HEK293T (cell line): ENCODE measurements around the gene KLHL30.

Experiments
- CTCF ChIA-PET: fragments of 350-600 bp; formaldehyde crosslinking; extraction: SDS; loops from one replicate; lab custom pipeline; 2021; ENCODE audit warnings: antibody characterized with exemption, inconsistent platforms; lab: Yijun Ruan, JAX
- POLR2A ChIA-PET: fragments of 350-600 bp; formaldehyde crosslinking; extraction: SDS; loops from one replicate; lab custom pipeline; 2020; ENCODE audit warnings: antibody characterized with exemption, inconsistent platforms; lab: Yijun Ruan, JAX
- DNase-seq: peaks from one replicate; pipeline ENCODE4 v3.0.0; 2012; ENCODE audit warnings: mixed read lengths; ENCODE audit errors: extremely low spot score
- ARNT ChIP-seq: fragments of 450-650 bp; IDR thresholded peaks from 2 replicates; pipeline ENCODE4 v1.6.1; 2017; ENCODE audit warnings: mild to moderate bottlenecking
- BHLHE40 ChIP-seq: fragments of 450-650 bp; IDR thresholded peaks from 2 replicates; pipeline ENCODE4 v1.6.1; 2016; ENCODE audit warnings: mild to moderate bottlenecking, moderate library complexity, borderline replicate concordance
- CTBP1 ChIP-seq: fragments of 450-650 bp; IDR thresholded peaks from 2 replicates; pipeline ENCODE4 v1.6.1; 2016; ENCODE audit warnings: borderline replicate concordance
- ELF4 ChIP-seq: fragments of 450-650 bp; IDR thresholded peaks from 2 replicates; pipeline ENCODE4 v1.6.1; 2017; ENCODE audit warnings: antibody characterized with exemption
- FOXA1 ChIP-seq: fragments of 450-650 bp; IDR thresholded peaks from 2 replicates; pipeline ENCODE4 v1.6.1; 2016; ENCODE audit warnings: mild to moderate bottlenecking
- FOXK2 ChIP-seq: fragments of 450-650 bp; IDR thresholded peaks from 2 replicates; pipeline ENCODE4 v1.6.1; 2016; ENCODE audit warnings: mild to moderate bottlenecking
- FOXM1 ChIP-seq: fragments of 450-650 bp; IDR thresholded peaks from 2 replicates; pipeline ENCODE4 v1.6.1; 2017; ENCODE audit warnings: mild to moderate bottlenecking, borderline replicate concordance
- HDGF ChIP-seq: fragments of 450-650 bp; IDR thresholded peaks from 2 replicates; pipeline ENCODE4 v1.6.1; 2017; ENCODE audit warnings: antibody characterized with exemption, borderline replicate concordance
- L3MBTL2 ChIP-seq: fragments of 450-650 bp; conservative IDR thresholded peaks from 2 replicates; pipeline ENCODE4 v1.6.1; 2016; ENCODE audit warnings: mild to moderate bottlenecking
- LEF1 ChIP-seq: fragments of 450-650 bp; IDR thresholded peaks from 2 replicates; pipeline ENCODE4 v1.6.1; 2017; ENCODE audit warnings: mild to moderate bottlenecking, borderline replicate concordance
- NFRKB ChIP-seq: fragments of 450-650 bp; IDR thresholded peaks from 2 replicates; pipeline ENCODE4 v1.6.1; 2016; ENCODE audit warnings: mild to moderate bottlenecking, moderate library complexity
- PKNOX1 ChIP-seq: fragments of 450-650 bp; IDR thresholded peaks from 2 replicates; pipeline ENCODE4 v1.6.1; 2016
- SP1 ChIP-seq: fragments of 450-650 bp; IDR thresholded peaks from 2 replicates; pipeline ENCODE4 v1.6.1; 2017
- SUZ12 ChIP-seq: fragments of 450-650 bp; IDR thresholded peaks from 2 replicates; pipeline ENCODE4 v1.6.1; 2016; ENCODE audit warnings: mild to moderate bottlenecking
- TARDBP ChIP-seq: fragments of 450-650 bp; IDR thresholded peaks from 2 replicates; pipeline ENCODE4 v1.6.1; 2016
- ZNF384 ChIP-seq: fragments of 450-650 bp; IDR thresholded peaks from 2 replicates; pipeline ENCODE4 v1.6.1; 2016

Gene KLHL30

GRCh38 chr2:238148981-238149380 lies 10.5 kb downstream of the KLHL30 start:
- CTCF ChIA-PET = no interaction called here
- TF ChIP-seq ZNF384 = no peak
- no peak for TF ChIP-seq FOXA1
- no peak for TF ChIP-seq SUZ12
- no peak for TF ChIP-seq FOXK2
- TF ChIP-seq HDGF = no peak
- TF ChIP-seq SP1 = no peak
- TF ChIP-seq CTBP1 = no peak
- TF ChIP-seq LEF1 = no peak
- no peak for TF ChIP-seq FOXM1
- TF ChIP-seq PKNOX1 = no peak
- no peak for TF ChIP-seq NFRKB
- no peak for TF ChIP-seq ELF4
- POLR2A ChIA-PET = no interaction called here
- DNase-seq = no peak

DNA sequence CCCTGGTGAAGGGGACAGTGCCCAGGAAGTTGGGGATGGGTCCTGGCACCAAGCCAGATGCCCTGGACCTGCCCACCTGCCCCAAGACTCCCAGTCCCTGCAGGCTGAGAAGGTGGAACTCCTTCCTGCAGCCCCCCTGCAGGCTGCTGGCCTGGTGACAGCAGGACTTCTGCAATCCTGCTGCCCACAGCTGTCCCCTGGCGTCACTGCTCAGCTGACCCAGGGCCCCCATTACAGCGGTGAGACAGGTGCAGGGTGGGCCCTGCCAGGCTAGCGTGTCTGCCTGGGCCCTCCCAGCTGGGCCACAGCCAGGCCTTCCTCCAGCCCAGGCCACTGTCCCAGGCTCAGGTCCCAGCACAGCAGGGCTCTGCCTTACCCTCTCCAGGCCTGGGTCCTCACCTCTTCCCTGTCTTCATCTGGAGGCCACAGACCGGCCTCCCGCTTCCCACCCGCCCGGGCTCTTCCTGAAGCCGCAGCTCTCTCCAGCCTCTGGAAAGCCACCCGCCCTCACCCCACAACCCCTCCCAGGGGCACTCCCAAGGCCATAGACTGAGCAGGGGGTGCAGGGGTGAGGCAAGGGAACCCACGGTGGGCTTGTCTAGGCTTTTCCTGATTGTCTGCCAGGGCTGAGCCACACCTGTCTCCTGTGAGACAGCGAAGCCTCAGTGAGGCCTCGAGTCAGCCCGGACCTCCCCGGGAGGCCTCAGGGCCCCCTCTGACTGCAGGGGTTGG lies 11.5 kb downstream of the KLHL30 start:
- POLR2A ChIA-PET = no interaction called here
- DNase-seq = no peak
- CTCF ChIA-PET = no interaction called here
- TF ChIP-seq FOXA1 (no peak), LEF1 (no peak), HDGF (no peak), PKNOX1 (no peak), SP1 (no peak), NFRKB (no peak), ARNT (no peak), SUZ12 (no peak), FOXM1 (no peak), BHLHE40 (no peak), ZNF384 (no peak), L3MBTL2 (no peak)

- CTCF ChIA-PET = no interaction called here
- TF ChIP-seq ELF4 (no peak), FOXM1 (no peak), SUZ12 (no peak), ARNT (no peak), SP1 (no peak), BHLHE40 (no peak), FOXK2 (no peak), NFRKB (no peak), LEF1 (no peak), ZNF384 (no peak)
- POLR2A ChIA-PET = no interaction called here
- no peak for DNase-seq
These were observed 12.2 kb downstream of the KLHL30 start for GRCh38 chr2:238150686-238151085.

- no peak for DNase-seq
- TF ChIP-seq SUZ12 = no peak
- TF ChIP-seq HDGF = no peak
- no peak for TF ChIP-seq LEF1
- no peak for TF ChIP-seq SP1
- no peak for TF ChIP-seq FOXM1
- no peak for TF ChIP-seq ARNT
- no peak for TF ChIP-seq ELF4
- no peak for TF ChIP-seq CTBP1
- no peak for TF ChIP-seq FOXK2
- CTCF ChIA-PET = no interaction called here
- POLR2A ChIA-PET = interaction anchor here (1.1 kb wide), 1 partner anchor 9 kb away, joined by 3 read pairs; no protein-coding TSS in a partner anchor
These were observed 12.7 kb downstream of the KLHL30 start for GRCh38 chr2:238151205-238151604.

DNA sequence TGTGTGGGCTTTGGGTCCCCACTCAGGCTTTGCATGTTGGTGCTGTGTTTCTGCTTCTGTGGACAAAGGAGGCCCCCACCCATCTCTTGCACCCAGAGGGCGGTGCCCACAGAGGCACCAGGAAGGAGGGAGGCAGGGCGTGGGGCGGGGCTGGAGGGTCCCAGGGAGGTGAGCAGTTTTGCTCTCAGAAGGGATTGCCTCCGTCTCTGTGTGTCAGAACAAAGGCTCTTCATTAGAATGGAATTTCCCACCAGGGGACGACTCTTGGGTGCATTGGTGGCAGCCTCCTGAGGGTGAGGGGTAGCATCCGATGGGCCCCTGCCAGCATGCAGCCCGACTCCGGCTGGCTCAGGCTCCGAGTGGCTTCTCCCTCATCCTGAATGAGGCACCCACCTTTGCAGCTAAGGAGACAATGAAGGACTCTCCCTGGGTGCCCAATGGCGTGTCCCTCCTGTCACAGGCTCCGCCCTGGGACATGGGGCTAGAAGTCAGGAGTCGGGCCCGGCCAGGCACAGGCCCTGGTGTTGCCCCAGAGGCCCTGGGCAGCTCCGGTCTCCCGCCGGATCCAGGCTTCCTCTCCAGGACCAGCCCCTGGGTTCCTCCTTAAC lies 13.3 kb downstream of the KLHL30 start:
- TF ChIP-seq ZNF384 (no peak), CTBP1 (no peak), SP1 (no peak), L3MBTL2 (no peak), FOXA1 (no peak), SUZ12 (no peak), BHLHE40 (no peak), HDGF (no peak), ELF4 (no peak), NFRKB (no peak)
- ChIA-PET POLR2A (interaction anchor here (1.1 kb wide), 1 partner anchor 9 kb away, joined by 3 read pairs; no protein-coding TSS in a partner anchor), CTCF (no interaction called here)
- no peak for DNase-seq

- ChIA-PET POLR2A (no interaction called here), CTCF (no interaction called here)
These were observed 14.6 kb downstream of the KLHL30 start for GRCh38 chr2:238152771-238153688.

More at GRCh38 chr2:238152771-238153688, 14.6 kb downstream of the KLHL30 start:
- no peak for DNase-seq
- no peak for TF ChIP-seq SP1
- no peak for TF ChIP-seq CTBP1
- TF ChIP-seq PKNOX1 = no peak
- TF ChIP-seq L3MBTL2 = no peak
- no peak for TF ChIP-seq ARNT
- no peak for TF ChIP-seq SUZ12
- TF ChIP-seq FOXK2 = no peak
- no peak for TF ChIP-seq LEF1
- no peak for TF ChIP-seq BHLHE40
- no peak for TF ChIP-seq NFRKB
- TF ChIP-seq TARDBP = no peak
- no peak for TF ChIP-seq FOXM1
- no peak for TF ChIP-seq ELF4
- TF ChIP-seq ZNF384 = no peak
- TF ChIP-seq FOXA1 = no peak
- no peak for TF ChIP-seq HDGF
